RKO (cell line): Measurements from ENCODE around the gene RBL2.
A peak's percentile ranks its signal among the peaks of the same experiment; 100 is the strongest.
"Not testable (repeated sequence)": the region's sequence is repeated elsewhere in the genome, so short reads cannot be mapped to it uniquely, and the experiment has no call there.

Experiments used
- DNase-seq: peaks from one replicate; pipeline ENCODE4 v3.0.0-alpha.2; 2016; ENCODE audit warnings: low spot score

Gene RBL2, protein sequence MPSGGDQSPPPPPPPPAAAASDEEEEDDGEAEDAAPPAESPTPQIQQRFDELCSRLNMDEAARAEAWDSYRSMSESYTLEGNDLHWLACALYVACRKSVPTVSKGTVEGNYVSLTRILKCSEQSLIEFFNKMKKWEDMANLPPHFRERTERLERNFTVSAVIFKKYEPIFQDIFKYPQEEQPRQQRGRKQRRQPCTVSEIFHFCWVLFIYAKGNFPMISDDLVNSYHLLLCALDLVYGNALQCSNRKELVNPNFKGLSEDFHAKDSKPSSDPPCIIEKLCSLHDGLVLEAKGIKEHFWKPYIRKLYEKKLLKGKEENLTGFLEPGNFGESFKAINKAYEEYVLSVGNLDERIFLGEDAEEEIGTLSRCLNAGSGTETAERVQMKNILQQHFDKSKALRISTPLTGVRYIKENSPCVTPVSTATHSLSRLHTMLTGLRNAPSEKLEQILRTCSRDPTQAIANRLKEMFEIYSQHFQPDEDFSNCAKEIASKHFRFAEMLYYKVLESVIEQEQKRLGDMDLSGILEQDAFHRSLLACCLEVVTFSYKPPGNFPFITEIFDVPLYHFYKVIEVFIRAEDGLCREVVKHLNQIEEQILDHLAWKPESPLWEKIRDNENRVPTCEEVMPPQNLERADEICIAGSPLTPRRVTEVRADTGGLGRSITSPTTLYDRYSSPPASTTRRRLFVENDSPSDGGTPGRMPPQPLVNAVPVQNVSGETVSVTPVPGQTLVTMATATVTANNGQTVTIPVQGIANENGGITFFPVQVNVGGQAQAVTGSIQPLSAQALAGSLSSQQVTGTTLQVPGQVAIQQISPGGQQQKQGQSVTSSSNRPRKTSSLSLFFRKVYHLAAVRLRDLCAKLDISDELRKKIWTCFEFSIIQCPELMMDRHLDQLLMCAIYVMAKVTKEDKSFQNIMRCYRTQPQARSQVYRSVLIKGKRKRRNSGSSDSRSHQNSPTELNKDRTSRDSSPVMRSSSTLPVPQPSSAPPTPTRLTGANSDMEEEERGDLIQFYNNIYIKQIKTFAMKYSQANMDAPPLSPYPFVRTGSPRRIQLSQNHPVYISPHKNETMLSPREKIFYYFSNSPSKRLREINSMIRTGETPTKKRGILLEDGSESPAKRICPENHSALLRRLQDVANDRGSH

DNA sequence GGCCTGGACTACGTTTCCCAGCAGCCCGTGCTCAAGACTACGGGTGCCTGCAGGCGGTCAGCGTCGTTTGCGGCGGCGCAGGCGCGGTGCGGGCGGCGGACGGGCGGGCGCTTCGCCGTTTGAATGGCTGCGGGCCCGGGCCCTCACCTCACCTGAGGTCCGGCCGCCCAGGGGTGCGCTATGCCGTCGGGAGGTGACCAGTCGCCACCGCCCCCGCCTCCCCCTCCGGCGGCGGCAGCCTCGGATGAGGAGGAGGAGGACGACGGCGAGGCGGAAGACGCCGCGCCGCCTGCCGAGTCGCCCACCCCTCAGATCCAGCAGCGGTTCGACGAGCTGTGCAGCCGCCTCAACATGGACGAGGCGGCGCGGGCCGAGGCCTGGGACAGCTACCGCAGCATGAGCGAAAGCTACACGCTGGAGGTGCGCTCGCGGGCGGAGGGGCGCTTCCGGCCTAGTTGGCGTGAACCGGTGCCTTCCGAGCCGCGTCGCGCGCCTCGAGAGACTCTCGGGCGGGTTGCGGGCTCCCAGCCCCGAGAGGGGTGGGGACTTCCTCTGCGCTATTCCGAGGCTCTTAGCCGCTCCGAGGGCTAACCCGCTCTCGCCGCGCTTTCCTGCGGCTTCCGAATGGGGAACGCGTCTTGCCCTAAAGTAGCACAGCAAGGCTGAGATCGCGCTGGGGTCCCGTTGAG is at the start of gene RBL2:
RBL2 (plus strand) TSS at position 95 of the 689 bp plus-strand sequence; CDS start at position 181, 86 bp downstream.
- DNase-seq, result peak; percentile 86

DNA sequence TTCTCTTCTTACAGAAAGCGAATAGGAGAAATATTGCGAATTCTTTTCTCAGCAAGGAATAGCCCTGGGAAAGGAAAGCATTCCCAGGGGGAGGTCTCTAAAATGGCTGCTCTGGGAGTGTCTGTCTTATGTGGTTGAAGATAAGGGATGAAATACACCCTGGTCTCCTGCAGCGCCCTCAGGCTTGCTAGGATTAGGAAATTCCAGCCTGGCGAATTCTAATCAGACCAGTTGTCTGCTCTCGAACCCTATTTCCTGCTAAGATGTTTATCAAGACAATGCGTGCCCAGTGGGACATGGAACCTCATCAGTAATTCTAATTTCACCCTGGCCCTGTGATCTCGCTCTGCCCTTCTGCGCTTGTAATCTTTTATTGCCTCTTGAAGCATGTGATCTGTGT is 49.7 kb upstream of the RBL2 start:
- DNase-seq, result not testable (repeated sequence)

DNA sequence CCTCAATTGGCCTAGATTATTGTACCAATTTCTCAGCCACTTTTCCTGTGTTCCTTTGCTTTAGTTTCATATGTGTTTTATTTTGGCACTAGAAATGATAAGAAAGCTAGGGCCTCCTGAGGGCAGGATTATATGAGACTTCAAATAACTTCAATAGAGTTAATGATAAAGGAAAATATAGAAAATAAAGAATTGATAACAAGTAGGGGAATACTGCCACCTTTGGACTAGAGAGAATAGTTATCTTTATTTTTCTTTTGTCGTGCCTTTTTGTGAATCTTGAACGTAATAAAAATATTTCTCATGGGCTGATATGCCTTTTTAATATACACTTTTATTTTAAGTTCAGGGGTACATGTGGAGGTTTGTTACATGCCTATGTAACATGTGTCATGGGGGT is 29.3 kb upstream of the RBL2 start:
- DNase-seq, result peak; percentile 4

DNA sequence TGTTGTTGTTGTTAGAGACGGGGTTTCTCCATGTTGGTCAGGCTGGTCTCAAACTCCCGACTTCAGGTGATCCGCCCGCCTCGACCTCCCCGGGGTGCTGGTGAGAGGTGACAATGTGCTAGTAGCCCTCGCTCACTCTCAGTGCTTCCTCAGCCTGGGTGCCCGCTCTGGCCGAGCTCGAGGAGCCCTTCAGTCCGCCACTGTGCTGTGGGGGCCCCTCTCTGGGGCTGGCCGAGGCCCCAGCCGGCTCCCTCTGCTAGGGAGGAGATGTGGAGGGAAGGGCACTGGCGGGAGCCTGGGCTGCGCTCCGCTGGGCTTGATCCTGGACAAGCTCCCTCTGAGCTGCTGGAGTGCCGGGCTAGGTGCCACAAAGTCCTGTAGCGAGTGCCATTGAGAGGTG is 21.7 kb upstream of the RBL2 start:
- DNase-seq, result no peak

DNA sequence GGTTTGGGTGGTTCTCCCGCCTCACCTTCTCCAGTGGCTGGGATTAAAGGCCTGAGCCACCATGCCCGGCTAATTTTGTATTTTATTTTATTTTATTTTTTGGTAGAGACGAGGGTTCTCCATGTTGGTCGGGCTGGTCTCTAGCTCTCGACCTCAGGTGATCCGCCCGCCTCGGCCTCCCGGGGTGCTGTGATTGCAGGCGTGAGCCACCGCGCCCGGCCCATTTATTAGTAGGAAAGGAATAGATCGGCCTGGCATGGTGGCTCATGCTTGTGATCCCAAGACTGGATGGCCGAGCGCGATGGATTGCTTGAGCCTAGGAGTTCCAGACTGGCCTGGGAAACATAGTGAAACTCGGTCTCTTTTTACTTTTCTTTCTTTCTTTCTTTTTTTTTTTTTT is 20.4 kb upstream of the RBL2 start:
- no peak for DNase-seq

DNA sequence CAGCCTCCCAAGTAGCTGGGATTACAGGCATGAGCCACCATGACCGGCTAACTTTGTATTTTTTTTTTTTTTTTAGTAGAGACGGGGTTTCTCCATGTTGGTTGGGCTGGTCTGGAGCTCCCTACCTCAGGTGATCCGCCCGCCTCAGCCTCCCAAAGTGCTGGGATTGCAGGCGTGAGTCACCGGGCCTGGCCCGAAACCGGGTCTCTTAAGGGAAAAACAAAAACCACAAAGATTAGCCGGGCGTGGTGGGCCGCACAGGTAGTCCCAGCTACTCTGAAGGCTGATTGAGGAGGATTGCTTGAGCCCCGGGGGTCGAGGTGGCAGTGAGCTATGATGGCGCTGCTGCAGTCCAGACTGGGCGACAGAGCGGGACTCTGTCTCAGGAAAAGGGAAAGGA is 19.9 kb upstream of the RBL2 start:
- no peak for DNase-seq

DNA sequence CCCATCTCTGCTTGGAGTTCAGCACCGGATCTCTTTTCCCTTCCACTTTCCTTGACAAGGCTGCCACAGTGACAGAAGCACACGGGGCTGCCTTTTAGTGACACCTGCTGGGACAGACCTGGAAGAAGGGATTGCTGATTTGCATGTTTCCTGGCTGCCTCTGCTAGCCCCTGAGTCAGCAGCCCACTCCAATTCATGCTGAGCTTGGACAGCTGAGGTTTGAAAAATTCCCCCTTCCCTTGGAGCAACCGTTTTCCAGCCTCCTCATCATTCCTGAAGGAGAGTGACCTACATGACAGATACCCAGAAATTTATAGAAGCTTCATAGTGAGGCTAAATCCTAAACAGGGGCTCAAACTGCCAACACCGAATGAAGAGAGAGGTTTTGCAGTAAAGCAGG is 18.8 kb upstream of the RBL2 start:
- no peak for DNase-seq

DNA sequence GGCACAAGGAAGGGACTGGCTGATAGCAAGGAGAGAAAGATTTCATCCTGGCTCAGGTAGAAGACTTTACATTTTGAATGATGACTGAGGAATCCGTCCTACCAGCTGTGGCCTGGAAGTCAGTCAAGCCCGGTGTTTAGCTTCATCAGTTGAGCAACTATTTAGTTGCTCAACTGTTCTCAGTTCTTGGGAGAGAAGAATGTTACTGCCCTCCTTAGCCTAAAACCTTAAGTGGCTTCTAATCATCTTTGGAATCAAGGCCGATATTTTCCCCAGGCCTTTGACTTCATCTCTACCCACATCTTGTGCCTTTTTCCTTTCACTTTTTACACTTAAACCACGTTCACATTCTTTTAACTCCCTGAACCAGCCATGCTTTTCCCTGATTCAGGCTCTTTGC is 17.3 kb upstream of the RBL2 start:
- DNase-seq, result no peak

DNA sequence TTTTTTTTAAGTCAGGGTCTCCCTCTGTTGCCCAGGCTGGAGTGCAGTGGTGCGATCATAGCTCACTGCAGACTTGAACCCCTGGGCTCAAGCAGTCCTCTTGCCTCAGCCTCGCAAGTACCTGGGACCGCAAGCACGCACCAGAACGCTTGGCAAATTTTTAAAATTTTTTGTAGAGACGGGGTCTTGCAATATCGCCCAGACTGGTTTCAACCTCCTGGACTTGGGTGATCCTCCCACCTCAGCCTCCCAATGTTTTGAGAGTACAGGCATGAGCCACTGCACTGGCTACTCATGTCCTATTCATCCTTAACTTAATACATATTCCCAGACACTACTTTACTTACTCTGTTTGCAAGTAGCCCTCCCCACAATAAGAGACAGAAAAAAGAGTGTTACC is 16.3 kb upstream of the RBL2 start:
- DNase-seq, result no peak

DNA sequence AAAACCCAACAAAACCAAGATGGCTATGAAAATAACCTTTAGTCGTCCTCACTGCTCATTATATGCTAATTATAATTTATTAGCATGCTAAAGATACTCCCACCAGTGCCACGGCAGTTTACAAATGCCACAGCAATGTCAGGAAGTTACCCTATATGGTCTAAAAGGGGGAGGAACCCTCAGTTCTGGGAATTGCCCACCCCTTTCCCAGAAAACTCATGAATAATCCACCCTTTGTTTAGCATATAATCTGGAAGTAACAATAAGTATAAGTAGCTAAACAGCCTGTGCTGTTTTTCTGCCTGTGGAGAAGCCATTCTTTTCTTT is 14.9 kb upstream of the RBL2 start:
- not testable (repeated sequence) for DNase-seq

DNA sequence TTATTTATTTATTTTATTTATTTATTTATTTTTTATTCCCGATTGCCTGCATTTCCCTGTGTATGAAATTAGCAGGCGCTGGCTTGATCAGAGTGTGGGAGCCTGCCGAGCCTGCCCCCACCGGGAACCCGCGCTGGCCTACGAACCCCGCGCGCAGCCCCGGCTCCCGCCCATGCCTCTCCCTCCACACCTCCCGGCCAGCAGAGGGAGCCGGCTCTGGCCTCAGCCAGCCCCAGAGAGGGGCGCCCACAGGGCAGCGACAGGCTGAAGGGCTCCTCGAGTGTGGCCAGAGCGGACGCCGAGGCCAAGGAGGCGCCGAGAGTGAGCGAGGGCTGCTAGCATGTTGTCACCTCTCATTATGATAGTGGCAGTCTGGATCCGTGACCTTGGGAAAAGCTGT is 13.0 kb upstream of the RBL2 start:
- DNase-seq, result no peak

DNA sequence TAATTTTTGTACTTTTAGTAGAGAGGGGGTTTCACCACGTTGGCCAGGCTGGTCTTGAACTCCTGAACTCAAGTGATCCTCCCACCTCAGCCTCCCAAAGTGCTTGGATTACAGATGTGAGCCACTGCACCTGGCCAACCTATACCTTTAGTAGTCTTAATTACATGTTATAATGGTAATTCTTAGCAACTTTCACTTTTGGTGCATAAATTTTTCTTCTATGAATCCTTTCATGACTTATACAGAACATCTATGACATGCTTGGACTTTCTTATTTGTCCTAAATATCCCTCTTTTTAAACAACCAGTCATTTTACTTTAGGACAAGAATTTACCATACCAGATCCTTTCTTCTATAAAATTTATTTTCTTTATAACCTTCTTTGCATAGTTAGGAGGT is 10.3 kb upstream of the RBL2 start:
- DNase-seq, result peak; percentile 35

DNA sequence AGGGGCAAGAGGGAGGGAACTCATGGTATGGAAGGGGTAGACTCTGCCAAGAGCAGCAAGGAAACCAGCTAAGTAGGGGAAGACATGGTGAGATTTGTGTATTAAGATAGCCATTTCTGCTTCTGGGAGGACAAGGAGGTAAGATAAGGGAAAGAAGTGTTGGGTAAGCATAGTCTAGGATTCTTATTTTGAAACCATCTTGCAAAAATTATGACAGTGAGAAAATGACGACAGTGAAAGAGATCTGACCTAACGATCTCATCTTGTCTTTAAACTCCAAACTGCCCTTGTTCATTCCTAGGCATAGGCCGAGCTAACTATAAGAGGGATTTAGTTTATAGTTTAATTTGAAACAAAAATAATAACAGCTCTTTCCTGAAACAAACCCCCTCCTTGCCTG is 5.6 kb upstream of the RBL2 start:
- DNase-seq, result no peak

DNA sequence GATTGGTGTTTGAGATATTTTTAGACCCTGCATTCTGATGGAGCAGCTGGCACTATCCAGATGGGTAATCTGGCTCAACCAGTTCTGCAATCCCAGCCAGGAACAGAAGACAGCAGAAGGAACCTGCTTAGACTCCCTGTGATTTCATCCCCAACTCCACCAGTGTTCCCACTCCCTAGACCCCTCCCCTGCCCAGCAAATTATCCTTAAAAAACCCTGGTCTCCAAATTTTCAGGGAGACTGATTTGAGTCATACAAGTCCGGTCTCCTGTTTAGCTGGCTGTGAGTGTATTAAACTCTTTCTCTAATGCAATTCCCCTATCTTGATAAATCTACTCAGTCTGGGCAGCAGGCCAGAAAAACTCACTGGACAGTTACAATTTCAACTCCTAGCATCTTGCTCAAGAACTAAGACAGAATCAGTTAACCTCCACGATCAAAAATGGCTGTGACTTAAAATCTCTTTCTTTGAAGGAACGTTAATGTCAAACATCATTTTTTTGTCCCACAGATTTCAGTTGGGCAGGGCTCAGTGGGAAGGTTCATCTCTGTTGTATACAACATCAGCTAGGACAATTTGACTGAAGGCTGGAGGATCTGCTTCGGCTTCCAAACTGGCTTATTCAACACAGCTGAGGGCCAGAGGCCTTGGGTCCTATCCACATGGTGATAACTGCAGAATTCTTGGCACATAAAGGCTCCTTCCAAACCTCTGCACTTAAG is 4.9 kb upstream of the RBL2 start:
- DNase-seq, result no peak

DNA sequence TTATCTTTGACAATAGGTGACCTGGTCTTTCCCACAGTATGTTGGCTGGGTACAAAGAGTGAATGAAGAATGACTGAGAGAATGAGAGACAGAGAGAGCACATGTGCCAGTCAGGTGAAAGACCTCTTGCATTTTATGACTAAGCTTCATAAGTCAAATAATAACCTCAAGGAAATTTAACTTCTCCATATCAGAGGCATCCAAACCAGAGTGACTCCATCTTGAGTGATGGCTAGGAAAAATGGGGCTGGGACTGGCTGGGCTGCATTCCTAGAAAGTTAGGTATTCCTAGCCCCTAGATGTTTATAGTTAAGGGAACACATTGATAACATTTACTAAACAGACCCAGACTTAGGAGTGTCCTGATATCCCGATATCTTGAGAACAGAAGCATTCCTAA is 3.9 kb upstream of the RBL2 start:
- no peak for DNase-seq

DNA sequence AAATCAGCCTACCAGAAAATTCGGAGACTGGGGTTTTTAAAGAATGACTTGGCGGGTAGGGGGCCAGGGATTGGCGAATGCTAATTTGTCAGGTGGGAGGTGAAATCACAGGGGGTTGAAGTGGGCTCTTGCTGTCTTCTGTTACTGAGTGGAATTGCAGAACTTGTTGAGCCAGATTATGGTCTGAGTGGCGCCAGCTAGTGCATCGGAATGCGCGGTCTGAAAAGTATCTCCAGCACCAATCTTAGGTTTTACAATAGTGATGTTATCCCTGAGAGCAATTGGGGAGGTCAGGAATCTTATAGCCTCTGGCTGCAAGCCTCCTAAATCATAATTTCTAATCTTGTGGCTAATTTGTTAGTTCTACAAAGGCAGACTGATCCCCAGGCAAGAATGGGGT is 762 bp upstream of the RBL2 start:
- no peak for DNase-seq

DNA sequence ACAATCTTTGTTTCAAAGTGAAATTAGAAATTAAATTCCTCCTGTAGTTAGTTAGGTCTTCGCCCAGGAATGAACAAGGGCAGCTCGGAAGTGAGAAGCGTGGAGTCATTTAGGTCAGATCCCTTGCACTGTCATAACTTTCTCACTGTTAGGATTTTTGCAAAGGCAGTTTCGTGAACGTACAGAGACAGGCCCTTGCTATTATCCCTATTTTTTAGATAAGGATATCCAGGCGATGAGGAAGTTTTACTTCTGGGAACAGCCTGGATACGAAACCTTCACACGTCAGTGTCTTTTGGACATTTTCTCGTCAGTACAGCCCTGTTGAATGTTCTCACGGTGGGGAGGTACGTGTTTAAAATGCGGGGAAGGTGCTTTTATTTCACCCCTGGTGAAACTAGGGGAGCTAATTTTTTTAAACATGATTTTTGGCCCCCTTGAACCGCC is 318 bp upstream of the RBL2 start:
- peak; percentile 4 for DNase-seq

DNA sequence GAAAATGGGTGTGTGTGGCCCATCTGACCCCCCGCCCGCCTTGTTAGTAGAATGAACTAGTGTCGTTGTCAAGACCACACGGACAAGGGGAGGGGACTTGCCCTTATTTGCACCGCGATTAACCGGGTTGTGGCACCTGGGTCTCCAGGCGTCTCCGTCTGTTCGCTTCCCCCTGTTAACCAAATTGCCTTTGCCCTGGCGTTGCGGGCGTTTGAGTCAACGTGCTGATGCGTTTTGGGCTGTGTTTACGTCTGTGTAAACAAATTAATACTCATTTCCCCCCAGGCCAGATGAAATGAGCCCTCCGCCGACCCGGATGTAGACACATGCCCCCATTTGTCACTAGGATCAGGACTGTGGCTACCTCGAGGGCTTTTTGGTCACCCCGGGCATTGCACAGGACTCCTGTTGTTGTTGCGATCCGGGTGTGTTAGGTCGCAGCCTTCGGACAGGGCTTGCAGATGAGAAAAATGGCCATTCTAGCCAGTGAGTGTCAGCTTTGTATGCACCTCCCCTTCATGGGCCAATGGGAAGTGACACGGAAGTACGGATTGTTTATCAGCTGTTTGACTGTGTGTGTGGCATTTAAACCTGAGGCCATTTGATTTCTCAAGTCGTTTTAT is 906 bp downstream of the RBL2 start:
- DNase-seq, result peak; percentile 94

DNA sequence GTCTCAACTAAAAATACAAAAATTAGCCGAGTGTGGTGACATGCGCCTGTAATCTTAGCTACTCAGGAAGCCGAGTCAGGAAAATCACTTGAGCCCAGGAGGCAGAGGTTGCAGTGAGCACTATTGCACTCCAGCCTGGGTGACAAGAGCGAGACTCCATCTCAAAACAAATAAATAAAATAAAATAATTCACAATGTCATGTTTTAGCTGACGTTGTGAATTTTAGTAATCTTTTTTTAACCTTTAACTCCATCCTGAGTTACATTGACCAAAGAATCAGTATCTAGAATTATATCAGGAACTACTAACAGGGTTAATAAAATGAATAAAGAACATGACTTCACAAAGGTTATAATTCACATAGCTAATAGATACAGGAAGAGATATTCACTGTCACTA is 5.9 kb downstream of the RBL2 start:
- no peak for DNase-seq

DNA sequence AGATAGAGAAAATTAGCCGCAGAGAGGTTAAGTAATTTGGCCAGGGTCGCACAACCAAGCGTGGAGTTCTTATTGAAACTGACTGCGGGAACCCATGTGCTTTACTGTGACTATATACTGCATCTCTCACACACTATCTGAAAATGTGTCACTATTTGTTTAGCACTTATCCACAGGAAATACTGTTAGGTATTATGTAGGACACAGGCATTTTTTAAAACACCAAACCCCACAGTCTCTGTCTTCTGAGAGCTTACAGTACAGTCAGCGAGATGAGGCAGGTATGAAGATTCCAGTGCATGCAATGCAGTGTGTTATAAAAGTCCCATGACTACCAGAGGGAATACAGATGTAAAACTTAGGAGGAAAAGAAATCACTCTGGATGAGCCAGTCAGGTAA is 11.3 kb downstream of the RBL2 start:
- DNase-seq, result no peak

DNA sequence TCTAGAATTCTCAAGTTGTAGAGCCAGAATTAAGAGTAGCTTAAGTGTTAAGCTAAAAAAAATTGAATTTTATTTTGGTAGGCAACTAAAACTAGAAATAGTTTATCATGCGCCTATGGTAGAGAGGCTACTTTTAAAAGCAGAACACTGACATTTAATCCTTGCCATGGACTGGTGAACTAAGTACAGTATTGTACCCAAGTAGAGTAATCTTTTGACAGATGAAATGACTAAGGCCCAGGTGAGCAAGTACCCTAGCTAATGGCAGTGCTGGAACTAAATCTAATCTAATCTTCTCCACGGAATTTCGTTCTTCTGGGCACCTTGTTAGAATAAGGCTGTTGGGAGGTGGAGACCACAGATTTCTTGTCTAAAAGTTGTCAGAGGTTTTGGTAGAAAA is 11.8 kb downstream of the RBL2 start:
- DNase-seq, result no peak
